Ovary (tissue), 9 donors: Measurements from ENCODE around the gene FLG. TPM values are rescaled to one million over a fixed set of nuclear protein-coding genes. Genes with fewer than 3 reads are reported as not detected.

Experiments
- DNase-seq, 5 donors: peaks; one replicate each; pipeline ENCODE4 v3.0.0-alpha.2; 2019 to 2020
- H3K27ac ChIP-seq, 2 donors: fragments of 200-600 bp; one replicate each; pipeline versions ENCODE4 v1.5.1 to v1.8.0; 2019 to 2022
- H3K27me3 ChIP-seq: fragments of 200-600 bp; one replicate; pipeline ENCODE4 v1.8.0; 2022
- H3K36me3 ChIP-seq: fragments of 200-600 bp; sonication (generic); one replicate; pipeline ENCODE4 v1.5.1; 2019
- H3K4me1 ChIP-seq: one replicate; pipeline ENCODE4 v1.8.1; 2013; ENCODE audit warnings: mild to moderate bottlenecking, moderate library complexity; ENCODE audit not compliant: insufficient read depth
- H3K4me3 ChIP-seq: fragments of 200-600 bp; sonication (generic); one replicate; pipeline ENCODE4 v1.5.1; 2017
- H3K9me3 ChIP-seq, 2 donors: fragments of 200-600 bp in 1 of 2; sonication (generic) in 1 of 2; one replicate each; pipeline versions ENCODE4 v1.5.1 to v1.8.1; 2013 to 2019; ENCODE audit warnings: mild to moderate bottlenecking in 1 of 2, moderate library complexity in 1 of 2
- CTCF ChIP-seq, 3 donors: fragments of 450-650 bp in 2 of 3; fragments of 200-600 bp in 1 of 3; IDR thresholded peaks; one replicate each; pipeline versions ENCODE4 v1.5.1 to v1.8.0; 2016 to 2022; ENCODE audit warnings: antibody characterized with exemption in 3 of 3, mild to moderate bottlenecking in 1 of 3
- EP300 ChIP-seq: sonication (generic); formaldehyde crosslinking; IDR thresholded peaks from one replicate; pipeline ENCODE4 v1.6.1; 2017; ENCODE audit warnings: antibody characterized with exemption
- POLR2A ChIP-seq: fragments of 450-650 bp; IDR thresholded peaks from one replicate; pipeline ENCODE4 v1.6.1; 2017; ENCODE audit warnings: antibody characterized with exemption, mild to moderate bottlenecking, moderate library complexity
- WGBS, 3 donors: extraction: QIAGEN DNeasy Blood & Tissue Kit in 1 of 3; methylation state at CpG; one replicate each; pipeline versions ENCODE4 v1.1.5 to v1.1.7; 2013 to 2017; 5-methylcytosine and 5-hydroxymethylcytosine counted together
- intact Hi-C, 4 donors: fragments of 100-400 bp; cut with DNase I; formaldehyde crosslinking; loops; one replicate each; pipeline versions ENCODE4 v1.11.0 to v1.15.1; 2022 to 2023
- polyA plus RNA-seq, 2 donors: library from polyadenylated mRNA; stranded (reverse); fragments of 200-250 nt in 1 of 2; fragments of 350-450 nt in 1 of 2; fragmentation: Illumina TruSeq in 1 of 2; extraction: RNeasy Lipid Tissue Mini Kit (QIAGEN cat#74804) in 1 of 2; gene quantifications; one replicate each; pipeline ENCODE4 v1.2.3, GENCODE V29; 2013 to 2014
- total RNA-seq, 7 donors: library from RNA; depleted of rRNA in 2 of 7; stranded (reverse); fragments of >200 nt in 2 of 7; fragmentation: NEBNext Ultra II Directional in 3 of 7; extraction: Animal tissue kit (Norgen Biotek cat#: 25700) in 3 of 7; gene quantifications; one replicate each; pipeline versions ENCODE4 v1.1.0 to v1.2.4, GENCODE V29; 2016 to 2023
- donor health status: DM: no; HTN: no; CAD: no; lungs with moderate emphysema.
- donor health status: DM: no; HTN: no; CAD: no.
- donor health status: Bipolar disorder and iron deficiency.
- donor health status: DM: yes; HTN: yes; CAD: no.
- donor health status: DM: no; HTN: no; CAD: no.
- donor health status: DM: yes; HTN: yes; CAD: no.

Gene FLG
- total and polyA plus RNA-seq, 9 donors: 0.01 TPM; not detected in 8

- H3K4me1 ChIP-seq: no peaks in the 10 kb centered on the region
- intact Hi-C loops: no loop called here
- H3K9me3 ChIP-seq: no peaks in the 10 kb centered on the region
- H3K36me3 ChIP-seq: no peaks in the 10 kb centered on the region
- no peak for DNase-seq
- H3K4me3 ChIP-seq: no peak overlapping the region
- no peak overlapping the region for H3K27ac ChIP-seq
- TF ChIP-seq POLR2A (no peak), CTCF (IDR thresholded peaks at IDR 0.05) (no peak), EP300 (no peak)
- H3K27me3 ChIP-seq: no peaks in the 10 kb centered on the region
- 62 to 91% (median 81%) methylated on average over 1 of the region's 1 CpG for WGBS, 3 donors
Observed at GRCh38 chr1:152356736-152357135, 31.7 kb upstream of the FLG start.

- Histone ChIP-seq H3K36me3 (no peaks in the 10 kb centered on the region), H3K9me3 (no peaks in the 10 kb centered on the region), H3K27ac (no peak overlapping the region), H3K4me1 (no peaks in the 10 kb centered on the region), H3K27me3 (no peaks in the 10 kb centered on the region), H3K4me3 (no peak overlapping the region)
- DNase-seq: no peak
- TF ChIP-seq POLR2A: no peak
- WGBS, 3 donors: 90 to 97% (median 96%) methylated on average over 2 of the region's 2 CpGs
- intact Hi-C loops: no loop called here
Observed at GRCh38 chr1:152349611-152350010, 24.6 kb upstream of the FLG start.

DNA sequence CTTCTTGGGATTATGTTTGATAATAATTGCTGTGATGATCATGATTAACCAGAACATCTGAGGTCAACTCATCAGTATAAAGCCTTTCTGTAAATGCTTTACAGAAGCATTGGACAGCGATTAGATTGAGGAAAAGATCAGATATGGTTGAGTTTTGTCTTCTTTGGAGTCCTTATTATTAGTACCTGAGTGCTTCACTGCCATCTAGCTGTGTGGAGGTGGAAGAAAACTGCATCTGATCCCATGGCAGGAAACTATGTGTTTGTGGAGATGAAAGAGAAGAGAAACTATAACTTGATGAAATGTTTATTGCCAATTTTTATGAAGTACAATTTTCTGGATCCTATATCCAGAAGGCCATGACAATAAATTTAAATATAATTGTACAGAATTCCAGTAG lies 23.4 kb upstream of the FLG start:
- 36 to 63% (median 61%) methylated on average over 1 of the region's 1 CpG for WGBS, 3 donors
- no peak overlapping the region for H3K27ac ChIP-seq
- intact Hi-C loops: no loop called here
- TF ChIP-seq CTCF (IDR thresholded peaks at IDR 0.05): no peak
- no peak for TF ChIP-seq EP300
- TF ChIP-seq POLR2A: no peak
- no peaks in the 10 kb centered on the region for H3K9me3 ChIP-seq
- no peak overlapping the region for H3K4me3 ChIP-seq
- H3K27me3 ChIP-seq: no peaks in the 10 kb centered on the region
- no peaks in the 10 kb centered on the region for H3K36me3 ChIP-seq
- no peak for DNase-seq
- H3K4me1 ChIP-seq: no peaks in the 10 kb centered on the region

GRCh38 chr1:152347116-152347728 lies 22.2 kb upstream of the FLG start:
- H3K9me3 ChIP-seq: no peaks in the 10 kb centered on the region
- H3K4me1 ChIP-seq: no peaks in the 10 kb centered on the region
- TF ChIP-seq POLR2A (no peak), EP300 (no peak), CTCF (IDR thresholded peaks at IDR 0.05) (peak in 1 of 3 donors; percentile 16)
- intact Hi-C loops: no loop called here
- no peak overlapping the region for H3K4me3 ChIP-seq
- H3K27me3 ChIP-seq: no peaks in the 10 kb centered on the region
- no peak overlapping the region for H3K27ac ChIP-seq
- H3K36me3 ChIP-seq: no peaks in the 10 kb centered on the region
- DNase-seq: no peak
- WGBS, 3 donors: 22 to 30% (median 22%) methylated on average over 8 of the region's 8 CpGs

- intact Hi-C loops: no loop called here
- Histone ChIP-seq H3K36me3 (no peaks in the 10 kb centered on the region), H3K4me1 (no peaks in the 10 kb centered on the region), H3K9me3 (no peaks in the 10 kb centered on the region), H3K27me3 (no peaks in the 10 kb centered on the region), H3K27ac (no peak overlapping the region), H3K4me3 (no peak overlapping the region)
- no peak for TF ChIP-seq CTCF (IDR thresholded peaks at IDR 0.05)
- TF ChIP-seq EP300: no peak
- no peak for TF ChIP-seq POLR2A
- DNase-seq: no peak
Observed at GRCh38 chr1:152344438-152344837, 19.4 kb upstream of the FLG start.
